ENCODE measurements around the gene RFX1.

- TF ChIP-seq CTCF (IDR thresholded peaks at IDR 0.05) (no peak), ZFX (IDR thresholded peaks at IDR 0.05; ENCODE audit: borderline replicate concordance) (no peak)
Observed at GRCh38 chr19:13938301-13939064, 67.6 kb downstream of the RFX1 start, which contains the start of gene PODNL1.

Data from 22Rv1 (cell line).